GM12892 (cell line): ENCODE data around the gene NECTIN3.

Experiments
- DNase-seq: peaks from one replicate; pipeline ENCODE4 v3.0.0; 2011; ENCODE audit not compliant: insufficient read length
- FAIRE-seq: peaks from 2 replicates; lab custom pipeline; 2011; peaks lifted over from hg19 to GRCh38; lab: Jason Lieb, UNC
- POLR2A ChIP-seq: IDR thresholded peaks from 2 replicates; pipeline ENCODE4 v1.6.1; 2011; ENCODE audit warnings: low read depth, low read length, control low read depth
- POLR2AphosphoS5 ChIP-seq: IDR thresholded peaks from 2 replicates; pipeline ENCODE4 v1.6.1; 2011; ENCODE audit warnings: low read depth, low read length, control low read depth
- TAF1 ChIP-seq: IDR thresholded peaks from 2 replicates; pipeline ENCODE4 v1.6.1; 2011; ENCODE audit warnings: low read depth, mild to moderate bottlenecking, control low read depth, low read length, borderline replicate concordance

The NECTIN3 gene

DNA sequence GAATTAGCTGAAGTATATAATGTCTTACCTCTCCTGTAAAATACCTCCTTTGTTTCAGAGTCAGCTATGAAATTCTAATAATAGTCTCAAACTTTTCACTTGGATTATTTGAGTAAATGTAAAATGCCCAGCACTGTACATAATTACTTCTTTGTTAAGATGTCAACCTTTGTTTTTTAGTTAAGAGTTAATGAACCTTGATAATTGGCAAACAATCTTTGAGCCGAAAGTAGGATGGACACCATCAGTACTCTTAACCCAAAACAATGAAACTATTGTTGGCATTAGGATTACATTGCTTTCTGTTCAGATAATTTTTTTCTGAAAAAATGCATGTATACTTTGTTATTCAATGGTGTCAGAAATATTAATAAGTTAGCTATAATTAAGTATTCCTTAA is 3.0 kb upstream of the NECTIN3 start:
- DNase-seq (no peak), FAIRE-seq (no peak)
- TF ChIP-seq POLR2A (no peak), TAF1 (no peak), POLR2AphosphoS5 (no peak)

- no peak for DNase-seq
- TF ChIP-seq POLR2AphosphoS5 (no peak), TAF1 (no peak), POLR2A (no peak)
- no peak for FAIRE-seq
Observed at GRCh38 chr3:111069974-111070771, 1.4 kb upstream of the NECTIN3 start.

GRCh38 chr3:111070772-111071256 is 802 bp upstream of the NECTIN3 start:
- DNase-seq (no peak), FAIRE-seq (no peak)
- no peak for TF ChIP-seq POLR2AphosphoS5
- TF ChIP-seq POLR2A, result no peak
- no peak for TF ChIP-seq TAF1

DNA sequence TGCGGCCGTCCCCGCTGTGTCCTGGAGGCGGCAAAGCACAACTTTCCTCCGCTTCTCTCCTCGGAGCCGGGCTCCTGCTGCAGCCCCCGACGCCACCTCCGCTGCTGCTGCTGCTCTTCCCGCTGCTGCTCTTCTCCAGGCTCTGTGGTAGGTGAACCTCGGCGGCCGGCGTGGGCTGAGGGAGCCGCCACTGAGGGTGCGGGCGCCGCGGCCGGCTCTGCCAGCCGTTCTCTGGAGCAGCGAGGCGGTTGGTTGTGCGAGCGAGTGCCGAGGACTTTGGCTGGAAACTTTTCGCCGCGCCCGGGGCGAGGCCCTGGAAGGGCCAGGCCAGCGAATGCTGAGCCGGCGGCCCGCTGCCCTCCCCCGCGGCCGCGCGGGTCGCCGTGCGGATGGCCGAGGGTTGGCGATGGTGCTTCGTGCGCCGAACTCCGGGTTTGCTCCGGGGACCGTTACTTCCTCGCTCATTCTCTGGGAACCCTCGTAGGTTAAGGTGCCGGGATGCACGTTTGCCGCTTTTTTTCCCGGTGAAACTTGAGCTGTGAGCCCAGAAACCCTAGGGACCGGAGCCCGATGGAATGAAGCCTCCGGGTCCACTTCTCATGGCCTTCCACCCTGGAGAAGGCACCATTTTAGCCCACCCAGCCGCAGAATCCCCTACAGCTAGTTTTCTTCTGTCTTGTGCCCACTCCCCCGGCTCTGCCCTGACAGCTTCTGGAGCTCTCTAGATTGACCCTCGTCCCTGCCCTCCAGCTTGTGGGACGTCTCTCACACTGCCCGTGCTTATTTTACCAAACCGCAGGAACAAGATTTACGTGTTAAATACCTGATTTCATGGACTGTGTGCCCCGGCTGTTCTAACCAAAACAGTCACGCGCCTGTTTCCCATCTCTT is 660 bp downstream of the NECTIN3 start:
- no peak for TF ChIP-seq TAF1
- no peak for TF ChIP-seq POLR2A
- no peak for FAIRE-seq
- DNase-seq, result no peak

DNA sequence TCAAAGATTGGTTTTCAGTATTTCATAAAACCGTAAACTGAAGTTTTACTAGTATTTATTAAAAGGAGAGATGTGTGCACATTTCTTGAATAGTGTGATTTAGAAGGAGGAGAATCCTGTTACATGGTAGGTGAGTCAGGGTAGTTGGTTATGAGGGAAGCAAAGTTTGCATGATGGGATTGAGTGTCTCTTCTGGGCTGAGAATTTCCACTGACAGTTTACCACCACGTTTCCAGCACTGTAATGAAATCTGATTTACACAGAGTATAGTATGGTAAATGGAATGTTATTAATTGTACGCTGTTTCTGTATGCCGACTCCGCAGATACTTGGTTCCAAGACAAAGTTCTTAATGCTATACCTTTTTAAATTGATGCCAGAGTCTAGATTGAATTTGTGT is 1.6 kb downstream of the NECTIN3 start:
- DNase-seq (no peak), FAIRE-seq (no peak)
- TF ChIP-seq TAF1, result no peak

DNA sequence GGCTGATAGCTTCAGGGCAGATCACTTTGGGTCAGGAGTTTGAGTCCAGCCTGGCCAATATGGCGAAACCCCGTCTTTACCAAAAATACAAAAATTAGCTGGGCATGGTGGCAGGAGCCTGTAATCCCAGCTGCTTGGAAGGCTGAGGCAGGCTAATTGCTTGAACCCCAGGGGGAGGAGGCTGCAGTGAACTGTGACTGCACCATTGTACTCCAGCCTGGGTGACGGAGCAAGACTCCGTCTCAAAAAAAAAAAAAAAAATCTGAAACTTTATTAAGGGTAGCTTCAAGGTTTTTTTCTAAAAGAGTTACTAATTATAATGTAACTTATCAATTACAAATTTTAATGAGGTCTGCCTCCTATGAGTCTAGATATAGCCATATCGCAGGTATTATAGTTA is 5.1 kb downstream of the NECTIN3 start:
- FAIRE-seq, result no peak
- DNase-seq, result no peak
- no peak for TF ChIP-seq POLR2A
- no peak for TF ChIP-seq POLR2AphosphoS5
- TF ChIP-seq TAF1, result no peak

DNA sequence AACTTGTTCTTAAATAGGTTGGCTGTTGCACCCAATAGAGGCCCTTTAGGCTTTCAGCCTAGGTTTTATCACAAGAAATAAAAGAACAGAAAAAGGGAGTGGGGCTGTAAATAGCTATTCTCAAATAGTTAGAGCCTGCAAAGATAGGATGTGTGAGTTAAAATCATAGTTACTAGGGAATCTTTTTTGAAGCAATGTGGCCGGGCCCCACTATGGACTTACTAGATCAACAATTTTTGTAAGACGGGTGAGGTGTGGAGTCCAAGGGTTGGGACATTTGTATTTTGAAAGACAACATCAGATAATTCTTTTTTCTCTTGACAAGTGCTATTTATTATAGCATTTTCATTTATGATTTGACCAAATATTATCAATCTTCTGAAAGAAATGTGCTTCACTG is 5.8 kb downstream of the NECTIN3 start:
- FAIRE-seq, result no peak

DNA sequence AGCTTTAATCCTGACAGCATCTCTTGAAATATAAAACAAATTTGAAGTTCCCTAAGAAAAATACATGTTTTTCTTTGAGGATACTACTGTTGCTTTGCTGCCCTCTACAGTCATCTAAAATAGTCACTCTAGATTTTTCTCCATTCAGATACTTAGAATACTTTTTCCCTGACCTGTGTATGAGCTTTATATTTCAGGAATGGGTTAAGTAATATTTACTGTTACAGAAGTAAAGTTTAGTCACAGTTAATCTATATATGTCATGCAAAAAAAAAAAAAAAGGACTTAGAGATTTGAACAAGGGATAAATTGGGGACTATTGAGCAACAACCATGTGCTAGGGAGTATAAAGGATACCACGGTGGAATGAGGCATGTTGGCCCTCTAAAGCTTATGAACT is 8.8 kb downstream of the NECTIN3 start:
- TF ChIP-seq TAF1, result no peak
- no peak for FAIRE-seq
- DNase-seq, result no peak

More for the DNA sequence above, 5.8 kb downstream of the NECTIN3 start:
- DNase-seq, result no peak
- TF ChIP-seq POLR2AphosphoS5 (no peak), TAF1 (no peak), POLR2A (no peak)

DNA sequence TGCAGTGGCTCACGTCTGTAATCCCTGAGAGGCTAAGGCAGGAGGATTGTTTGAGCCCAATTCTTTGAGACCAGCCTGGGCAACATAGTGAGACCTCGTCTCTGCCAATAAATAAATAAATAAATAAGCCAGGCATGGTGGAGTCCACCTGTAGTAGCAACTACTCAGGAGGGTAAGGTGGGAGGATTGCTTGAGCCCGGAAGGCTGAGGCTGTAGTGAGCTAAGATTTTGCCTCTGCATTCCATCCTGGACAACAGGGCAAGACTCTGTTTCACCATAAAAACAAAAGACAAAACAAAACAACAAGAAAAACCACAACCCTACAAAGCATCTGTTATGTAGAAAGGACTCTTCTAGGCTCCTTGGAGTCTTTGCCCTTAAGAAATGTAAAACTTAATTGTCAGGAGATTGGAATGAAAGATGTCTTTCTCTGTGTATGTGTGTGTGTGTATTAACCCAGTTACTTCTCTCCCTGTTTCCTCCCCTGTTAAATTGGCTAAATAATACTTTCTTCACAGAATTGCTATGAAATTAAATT is 9.5 kb downstream of the NECTIN3 start:
- no peak for FAIRE-seq
- TF ChIP-seq POLR2AphosphoS5 (no peak), TAF1 (no peak), POLR2A (no peak)
- DNase-seq, result no peak

DNA sequence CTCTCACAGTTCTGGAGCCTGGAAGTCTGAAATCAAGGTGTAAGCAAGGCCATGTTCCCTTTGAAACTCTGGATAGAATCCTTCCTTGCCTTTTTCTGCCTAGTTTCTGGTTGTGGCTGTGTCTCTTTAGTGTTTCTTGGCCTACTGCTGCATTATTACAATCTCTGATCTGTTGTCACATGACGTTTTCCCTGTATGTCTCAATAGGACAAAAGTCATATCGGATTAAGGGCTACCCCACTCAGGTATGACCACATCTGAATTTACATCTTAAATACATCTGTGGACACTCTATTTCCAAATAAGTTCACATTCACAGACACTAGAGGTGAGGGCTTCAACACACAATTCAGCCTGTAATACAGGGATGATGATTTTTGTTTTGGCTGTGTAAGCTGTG is 13.3 kb downstream of the NECTIN3 start:
- TF ChIP-seq POLR2A (no peak), TAF1 (no peak), POLR2AphosphoS5 (no peak)
- FAIRE-seq (no peak), DNase-seq (no peak)

- no peak for TF ChIP-seq TAF1
- no peak for TF ChIP-seq POLR2A
- TF ChIP-seq POLR2AphosphoS5, result no peak
- FAIRE-seq (no peak), DNase-seq (no peak)
Observed at GRCh38 chr3:111087924-111088469, 16.4 kb downstream of the NECTIN3 start.
